ENCODE measurements around the gene FUCA1.

- TF ChIP-seq CTCF (IDR thresholded peaks at IDR 0.05) (no peak), POLR2A (IDR thresholded peaks at IDR 0.05) (no peak)
Observed at GRCh38 chr1:23906731-23907130, 38.6 kb upstream of the FUCA1 start.
